ACC112 (cell line): ENCODE data around the gene FBXL22.

ENCODE experiments used
- H2AFZ ChIP-seq: fragments of 200-600 bp; sonication (generic); one replicate; pipeline ENCODE4 v1.6.0; 2017; ENCODE audit warnings: antibody characterized with exemption, low read length; ENCODE audit not compliant: unreplicated experiment
- H3K27ac ChIP-seq: fragments of 200-600 bp; sonication (generic); 2 replicates; pipeline ENCODE4 v1.5.1; 2014; ENCODE audit warnings: low read depth, mild to moderate bottlenecking, antibody characterized with exemption, low read length, moderate library complexity
- H3K27me3 ChIP-seq: fragments of 200-600 bp; sonication (generic); 2 replicates; pipeline ENCODE4 v1.6.1; 2014; ENCODE audit warnings: mild to moderate bottlenecking, antibody characterized with exemption, low read length, moderate library complexity, mixed read lengths; ENCODE audit not compliant: insufficient read depth
- H3K36me3 ChIP-seq: fragments of 200-600 bp; sonication (generic); 2 replicates; pipeline ENCODE4 v1.6.1; 2016; ENCODE audit warnings: mild to moderate bottlenecking, antibody characterized with exemption, low read length, moderate library complexity, mixed read lengths; ENCODE audit not compliant: insufficient read depth
- H3K4me1 ChIP-seq: fragments of 200-600 bp; sonication (generic); one replicate; pipeline ENCODE4 v1.6.1; 2016; ENCODE audit warnings: low read length, mixed read lengths; ENCODE audit not compliant: insufficient read depth, unreplicated experiment, control insufficient read depth
- H3K4me3 ChIP-seq: fragments of 200-600 bp; sonication (generic); 2 replicates; pipeline ENCODE4 v1.5.1; 2014; ENCODE audit warnings: mild to moderate bottlenecking, low read depth, low read length
- H3K79me2 ChIP-seq: fragments of 200-600 bp; sonication (generic); one replicate; pipeline ENCODE4 v1.6.0; 2016; ENCODE audit warnings: low read length; ENCODE audit not compliant: control insufficient read depth, unreplicated experiment, insufficient read depth

FBXL22 gene

DNA sequence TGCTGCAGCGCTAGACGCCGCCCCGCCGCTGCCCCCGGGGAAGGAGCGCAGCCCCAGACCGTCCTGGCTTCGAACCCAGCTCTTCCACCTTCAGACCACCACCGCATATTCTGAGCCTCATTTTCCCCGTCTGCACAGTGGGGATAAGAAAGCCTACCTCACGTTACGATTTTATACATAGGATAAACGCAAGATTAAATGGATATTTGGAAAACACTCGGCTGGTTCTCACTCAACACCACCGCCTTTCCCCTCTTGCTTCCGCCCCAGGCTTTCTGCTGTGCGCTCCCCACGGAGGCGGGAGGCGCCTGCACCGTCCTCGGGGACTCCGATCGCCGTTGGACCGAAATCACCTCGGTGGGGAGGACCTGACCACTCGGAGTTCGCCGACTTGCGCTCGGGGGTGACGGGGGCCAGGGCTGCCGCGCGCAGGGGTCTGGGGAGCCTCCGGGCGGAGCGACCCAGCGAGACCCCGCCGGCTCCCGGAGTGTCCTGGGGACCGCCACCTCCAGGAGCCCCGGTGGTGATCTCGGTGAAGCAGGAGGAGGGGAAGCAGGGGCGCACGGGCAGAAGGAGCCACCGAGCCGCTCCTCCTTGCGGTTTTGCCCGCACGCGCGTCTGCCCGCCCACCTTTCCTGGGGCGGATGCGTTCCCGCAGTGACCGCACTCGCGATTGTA is 4.0 kb downstream of the FBXL22 start:
- peak overlapping the region; percentile 72 for H2AFZ ChIP-seq
- H3K4me1 ChIP-seq, result no peaks in the 10 kb centered on the region
- no peaks in the 10 kb centered on the region for H3K27me3 ChIP-seq
- no peaks in the 10 kb centered on the region for H3K36me3 ChIP-seq
- H3K4me3 ChIP-seq, result peak overlapping the region; percentile 88
- H3K27ac ChIP-seq, result peak overlapping the region; percentile 24; the same call in 1 of the 2 replicates
- no peaks in the 10 kb centered on the region for H3K79me2 ChIP-seq

DNA sequence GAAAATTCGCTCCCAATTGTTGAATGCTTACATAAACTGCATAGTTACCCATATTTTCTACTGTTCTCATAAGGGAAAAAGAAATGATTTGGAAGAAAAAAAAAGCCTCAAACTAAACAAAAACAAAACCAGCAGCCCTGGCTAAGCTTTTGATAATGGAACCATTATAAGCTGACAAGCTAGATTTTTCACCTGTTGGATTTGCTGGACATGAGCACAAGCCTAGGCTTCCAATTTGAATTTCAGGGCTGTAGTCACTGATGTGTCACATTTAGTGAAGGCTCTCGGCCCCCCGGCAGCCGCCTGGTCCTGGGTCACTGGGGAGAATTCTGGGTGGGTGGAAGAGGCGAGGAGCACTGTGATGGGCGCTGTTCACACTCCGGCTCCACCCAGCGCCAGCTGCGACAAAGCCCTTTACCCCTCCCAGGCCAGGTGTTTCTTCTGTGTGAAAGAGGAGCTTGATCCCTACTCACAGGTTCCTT is 4.6 kb downstream of the FBXL22 start:
- Histone ChIP-seq H2AFZ (no peak overlapping the region), H3K36me3 (no peaks in the 10 kb centered on the region), H3K79me2 (no peaks in the 10 kb centered on the region), H3K4me3 (peak overlapping the region; percentile 88), H3K27me3 (no peaks in the 10 kb centered on the region), H3K27ac (no peak overlapping the region), H3K4me1 (no peaks in the 10 kb centered on the region)

DNA sequence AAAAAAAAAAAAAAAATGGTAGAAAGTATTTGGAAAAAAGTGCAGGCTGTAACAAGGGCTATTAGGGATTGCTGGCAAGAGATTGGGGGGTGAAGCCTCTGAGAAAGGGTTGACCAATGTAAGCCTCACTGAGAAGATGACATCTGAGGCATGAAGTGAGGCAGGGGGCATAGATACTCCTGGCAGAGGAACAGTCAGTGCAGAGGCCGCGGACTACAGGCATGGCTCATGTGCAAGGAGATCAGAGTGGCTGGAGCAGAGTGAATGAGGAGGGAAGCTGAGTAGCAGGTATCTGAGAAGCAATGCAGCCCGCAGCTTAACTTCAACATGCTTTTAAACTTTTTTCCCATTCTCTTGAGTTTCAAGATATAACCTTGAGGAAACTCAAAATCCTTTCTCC is 5.4 kb downstream of the FBXL22 start:
- Histone ChIP-seq H3K4me3 (no peak overlapping the region), H3K4me1 (no peaks in the 10 kb centered on the region), H3K36me3 (no peaks in the 10 kb centered on the region), H2AFZ (no peak overlapping the region), H3K27ac (no peak overlapping the region), H3K79me2 (no peaks in the 10 kb centered on the region), H3K27me3 (no peaks in the 10 kb centered on the region)

DNA sequence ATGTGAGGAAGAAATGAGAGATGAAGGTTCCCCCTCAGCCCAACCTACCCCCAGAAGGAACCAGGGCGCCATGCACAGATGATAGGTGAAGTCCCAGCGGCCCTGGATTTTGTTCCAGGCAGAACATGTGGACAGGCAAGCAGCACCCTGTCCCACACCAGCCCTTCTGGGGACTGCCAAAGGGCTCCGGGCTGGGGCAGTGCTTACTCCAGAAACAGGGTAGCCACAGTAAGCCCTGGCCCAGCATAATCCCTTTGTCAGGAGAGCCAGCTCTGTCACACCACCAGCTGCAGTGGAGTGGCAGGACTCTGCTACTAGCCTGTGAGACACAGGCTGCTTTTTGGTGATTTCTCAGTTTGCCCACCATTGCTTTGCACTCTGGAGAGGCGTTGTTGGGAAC is 6.3 kb downstream of the FBXL22 start:
- Histone ChIP-seq H3K4me3 (no peak overlapping the region), H3K27me3 (no peaks in the 10 kb centered on the region), H3K4me1 (no peaks in the 10 kb centered on the region), H3K79me2 (no peaks in the 10 kb centered on the region), H3K36me3 (peaks cover 4% of the 10 kb centered on the region; the same call in 1 of the 2 replicates), H3K27ac (no peak overlapping the region), H2AFZ (no peak overlapping the region)

DNA sequence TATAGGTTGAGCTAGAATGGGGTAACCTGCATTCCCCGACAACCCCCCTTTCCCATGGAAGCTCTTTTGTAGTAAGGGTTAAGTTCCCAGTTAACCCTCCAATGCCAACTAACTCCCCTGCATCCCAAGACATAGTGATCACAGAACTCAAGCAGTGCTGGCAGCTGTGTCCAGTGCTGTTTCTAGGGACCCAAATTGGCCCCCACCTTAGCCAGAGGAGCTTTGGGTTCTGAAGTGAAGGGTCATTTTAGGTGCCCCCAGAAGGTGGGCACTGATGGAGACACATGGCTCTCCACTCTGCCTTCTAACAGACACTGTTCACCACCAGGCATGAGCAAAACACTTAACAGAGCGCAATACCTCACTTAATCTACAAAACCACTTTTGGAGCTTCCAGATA is 7.1 kb downstream of the FBXL22 start:
- Histone ChIP-seq H3K4me1 (no peaks in the 10 kb centered on the region), H3K79me2 (no peaks in the 10 kb centered on the region), H3K36me3 (peaks cover 4% of the 10 kb centered on the region; the same call in 1 of the 2 replicates), H3K27ac (no peak overlapping the region), H3K4me3 (no peak overlapping the region), H3K27me3 (no peaks in the 10 kb centered on the region), H2AFZ (no peak overlapping the region)

DNA sequence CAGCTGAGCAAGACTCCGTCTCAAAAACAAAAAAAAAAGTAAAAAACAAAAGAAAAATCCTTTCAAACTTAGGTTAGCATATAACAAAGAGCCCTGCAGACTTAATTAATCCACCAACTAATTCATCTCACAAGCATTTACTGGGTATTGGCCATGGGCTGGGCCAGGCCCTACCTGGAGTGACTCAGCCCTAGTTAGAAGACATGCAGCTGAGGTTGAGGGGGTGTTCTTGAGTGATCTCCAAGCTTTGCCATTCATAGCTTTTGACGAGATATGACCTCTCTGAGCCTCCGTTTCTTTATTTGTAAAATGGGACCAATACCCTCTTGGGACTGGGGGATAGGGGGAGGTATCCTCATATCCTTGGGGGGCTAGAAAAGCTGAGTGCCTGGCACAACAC is 7.8 kb downstream of the FBXL22 start:
- H2AFZ ChIP-seq, result no peak overlapping the region
- H3K36me3 ChIP-seq, result peaks cover 4% of the 10 kb centered on the region; the same call in 1 of the 2 replicates
- no peaks in the 10 kb centered on the region for H3K4me1 ChIP-seq
- H3K27me3 ChIP-seq, result no peaks in the 10 kb centered on the region
- H3K27ac ChIP-seq, result no peak overlapping the region
- no peak overlapping the region for H3K4me3 ChIP-seq
- H3K79me2 ChIP-seq, result no peaks in the 10 kb centered on the region

DNA sequence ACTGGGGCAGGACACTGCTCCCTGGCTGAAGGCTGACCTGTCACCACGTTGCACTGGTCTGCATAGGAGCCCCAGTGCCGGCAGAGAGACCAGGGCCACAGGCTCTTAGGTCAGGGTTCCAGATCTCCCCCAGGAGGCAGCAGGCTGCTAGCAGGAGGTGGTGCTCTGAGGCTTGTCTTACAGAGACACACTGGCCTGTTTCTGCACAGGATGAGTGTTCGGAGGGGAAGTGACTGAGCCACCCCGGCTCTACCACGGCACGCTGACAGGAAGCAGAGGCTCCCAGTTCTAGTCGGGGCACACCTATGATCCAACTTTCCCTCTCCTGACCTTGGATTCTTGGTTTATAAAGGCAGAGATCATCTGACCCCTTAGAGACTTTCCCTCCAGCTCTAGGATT is 8.6 kb downstream of the FBXL22 start:
- no peaks in the 10 kb centered on the region for H3K27me3 ChIP-seq
- H3K4me1 ChIP-seq, result peaks cover 7% of the 10 kb centered on the region
- H2AFZ ChIP-seq, result no peak overlapping the region
- no peaks in the 10 kb centered on the region for H3K79me2 ChIP-seq
- peaks cover 4% of the 10 kb centered on the region; the same call in 1 of the 2 replicates for H3K36me3 ChIP-seq
- H3K4me3 ChIP-seq, result no peak overlapping the region
- H3K27ac ChIP-seq, result no peak overlapping the region

DNA sequence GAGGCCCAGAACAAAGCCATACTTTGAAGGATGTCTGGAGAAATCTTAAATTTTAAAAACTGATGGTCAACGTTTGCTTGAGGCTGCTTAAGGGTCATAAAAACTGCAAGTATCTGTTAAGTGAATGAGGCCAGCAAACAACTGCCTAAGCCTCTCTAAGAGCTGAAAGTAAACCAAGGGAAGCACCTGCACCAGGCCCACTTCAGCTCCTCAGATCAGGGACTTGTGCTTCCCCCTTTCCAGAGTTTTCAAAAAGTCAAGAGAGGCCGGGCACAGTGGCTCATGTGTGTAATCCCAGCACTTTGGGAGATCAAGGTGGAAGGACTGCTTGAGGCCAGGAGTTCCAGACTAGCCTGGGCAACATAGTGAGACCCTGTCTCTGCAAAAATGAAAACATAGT is 9.1 kb downstream of the FBXL22 start:
- Histone ChIP-seq H3K27me3 (no peaks in the 10 kb centered on the region), H3K36me3 (peaks cover 4% of the 10 kb centered on the region; the same call in 1 of the 2 replicates), H2AFZ (no peak overlapping the region), H3K4me3 (no peak overlapping the region), H3K27ac (no peak overlapping the region), H3K79me2 (no peaks in the 10 kb centered on the region), H3K4me1 (peaks cover 10% of the 10 kb centered on the region)

DNA sequence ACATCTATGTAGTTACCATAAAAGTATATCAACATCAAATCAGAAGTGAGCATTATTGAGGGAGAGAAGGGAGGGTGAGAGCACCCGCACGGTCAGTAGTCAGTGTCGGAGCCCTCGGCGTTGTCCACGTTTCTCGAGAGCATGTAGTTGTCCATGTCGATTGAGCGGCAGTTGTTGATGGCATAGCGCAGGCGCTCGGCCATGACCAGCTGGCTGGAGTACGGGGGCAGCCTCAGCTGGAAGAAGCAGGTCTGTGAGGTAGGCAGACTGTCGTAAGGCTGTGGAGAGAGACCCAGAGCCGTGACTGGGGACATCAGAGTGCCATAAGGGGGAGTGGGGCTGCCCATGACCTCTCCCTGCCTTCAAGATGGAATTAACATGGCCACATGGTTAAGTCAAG is 11.8 kb downstream of the FBXL22 start:
- Histone ChIP-seq H3K4me3 (no peak overlapping the region), H3K4me1 (peaks cover 10% of the 10 kb centered on the region), H3K27ac (no peak overlapping the region), H3K36me3 (peaks cover 4% of the 10 kb centered on the region; the same call in 1 of the 2 replicates), H3K79me2 (no peaks in the 10 kb centered on the region), H2AFZ (no peak overlapping the region), H3K27me3 (no peaks in the 10 kb centered on the region)

DNA sequence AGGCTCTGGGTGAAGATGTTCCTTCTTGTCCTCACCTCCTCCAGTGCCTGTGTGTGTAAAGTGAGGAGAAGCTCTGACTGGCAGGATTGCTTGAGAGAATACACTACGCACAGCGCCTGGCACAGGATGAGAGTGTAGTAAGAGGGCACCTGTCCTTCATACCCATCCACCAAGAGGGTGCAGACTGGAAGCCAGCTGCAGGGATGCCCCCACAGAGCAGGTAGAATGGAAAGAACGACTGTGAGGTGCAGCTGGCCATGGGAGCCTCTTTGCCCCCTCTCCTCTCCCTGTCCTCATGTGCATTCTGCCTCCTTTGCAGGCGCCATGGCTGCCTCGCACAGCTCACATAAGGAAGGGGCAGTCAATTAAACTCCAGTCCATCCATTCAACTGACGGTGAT is 12.3 kb downstream of the FBXL22 start:
- Histone ChIP-seq H3K27ac (no peak overlapping the region), H3K36me3 (peaks cover 5% of the 10 kb centered on the region; the same call in 1 of the 2 replicates)

DNA sequence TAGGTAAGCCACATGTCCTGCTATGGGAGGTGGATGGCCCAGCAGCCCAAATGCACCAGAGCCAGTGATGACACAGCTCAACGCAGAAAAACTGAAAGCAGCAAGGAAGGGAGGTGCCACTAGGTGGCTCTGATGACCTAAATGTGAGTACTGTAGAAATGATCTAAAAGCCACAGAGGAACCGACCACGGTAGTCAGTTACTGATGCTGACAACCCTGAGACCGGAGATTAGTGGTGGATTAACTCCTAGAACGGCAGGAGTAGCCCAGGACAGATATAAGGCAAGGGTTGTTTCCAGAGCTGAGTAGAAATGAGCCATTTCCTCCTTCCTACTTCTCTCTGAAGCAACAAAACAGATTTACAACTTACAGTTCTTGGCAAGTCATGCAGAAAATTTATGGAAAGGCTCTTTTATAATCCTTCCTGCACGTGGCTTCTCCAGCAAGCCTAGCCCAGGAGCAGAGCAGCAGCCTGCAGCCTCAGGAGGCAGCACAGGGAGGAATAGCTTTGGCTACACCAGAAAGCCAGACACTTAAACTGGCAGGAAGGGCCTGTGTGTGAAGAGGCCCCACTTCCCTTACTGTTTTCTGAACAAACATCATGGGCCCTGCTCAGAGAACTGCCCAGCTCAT is 13.1 kb downstream of the FBXL22 start:
- Histone ChIP-seq H3K36me3 (peaks cover 9% of the 10 kb centered on the region; the same call in 1 of the 2 replicates), H3K79me2 (no peaks in the 10 kb centered on the region), H3K27me3 (no peaks in the 10 kb centered on the region), H3K4me1 (peaks cover 10% of the 10 kb centered on the region), H3K27ac (peak overlapping the region; percentile 33), H3K4me3 (no peak overlapping the region), H2AFZ (peak overlapping the region; percentile 80)

More for the DNA sequence above, 12.3 kb downstream of the FBXL22 start:
- no peak overlapping the region for H3K4me3 ChIP-seq
- peaks cover 10% of the 10 kb centered on the region for H3K4me1 ChIP-seq
- no peaks in the 10 kb centered on the region for H3K79me2 ChIP-seq
- H3K27me3 ChIP-seq, result no peaks in the 10 kb centered on the region
- no peak overlapping the region for H2AFZ ChIP-seq
